Activated CD4-positive, CD25-positive, alpha-beta regulatory T cell treated with anti-CD3 and anti-CD28 coated beads, Interleukin-2, amount 50 U/mL, for 72 hours (primary cell): ENCODE measurements around the gene TIMM50.
"Not testable (repeated sequence)": the region's sequence is repeated elsewhere in the genome, so short reads cannot be mapped to it uniquely, and the experiment has no call there.

Source experiments
- DNase-seq: peaks from one replicate; pipeline ENCODE4 v3.0.0; 2021

TIMM50 gene

DNA sequence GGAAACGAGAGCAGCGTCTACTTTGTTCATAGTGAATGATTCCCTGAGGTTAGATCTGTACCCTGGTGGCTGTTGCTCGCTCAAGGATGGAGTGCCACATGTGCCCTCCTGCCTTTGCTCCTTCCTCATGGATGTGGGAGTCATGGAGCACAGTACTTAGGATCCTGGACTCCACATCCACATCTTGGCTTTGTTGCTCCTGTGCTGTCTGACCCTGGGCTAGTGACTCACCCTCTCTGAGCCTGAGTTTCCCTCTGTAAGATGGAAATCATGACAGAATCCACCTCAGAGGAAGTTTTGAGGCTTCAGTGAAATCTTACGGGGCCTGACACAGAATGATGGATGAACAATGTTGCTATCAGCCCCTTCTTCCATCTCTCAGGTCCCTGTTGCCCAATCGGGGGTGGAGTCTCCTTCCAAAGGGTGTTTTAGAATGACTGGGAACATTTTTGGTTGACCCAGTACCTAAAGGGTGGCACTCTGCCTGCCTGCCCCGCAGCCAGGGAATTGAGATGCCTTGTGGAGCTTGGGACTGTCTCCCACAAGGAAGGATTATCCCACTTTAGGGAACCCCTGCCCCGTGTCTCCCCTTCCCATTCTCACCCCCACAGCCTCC, 9.8 kb upstream of the TIMM50 start:
- DNase-seq: no peak

GRCh38 chr19:39471756-39472536, 8.7 kb upstream of the TIMM50 start:
- DNase-seq: no peak

GRCh38 chr19:39472746-39473442, 7.7 kb upstream of the TIMM50 start:
- no peak for DNase-seq

GRCh38 chr19:39473443-39473960, 7.1 kb upstream of the TIMM50 start:
- DNase-seq: no peak

DNA sequence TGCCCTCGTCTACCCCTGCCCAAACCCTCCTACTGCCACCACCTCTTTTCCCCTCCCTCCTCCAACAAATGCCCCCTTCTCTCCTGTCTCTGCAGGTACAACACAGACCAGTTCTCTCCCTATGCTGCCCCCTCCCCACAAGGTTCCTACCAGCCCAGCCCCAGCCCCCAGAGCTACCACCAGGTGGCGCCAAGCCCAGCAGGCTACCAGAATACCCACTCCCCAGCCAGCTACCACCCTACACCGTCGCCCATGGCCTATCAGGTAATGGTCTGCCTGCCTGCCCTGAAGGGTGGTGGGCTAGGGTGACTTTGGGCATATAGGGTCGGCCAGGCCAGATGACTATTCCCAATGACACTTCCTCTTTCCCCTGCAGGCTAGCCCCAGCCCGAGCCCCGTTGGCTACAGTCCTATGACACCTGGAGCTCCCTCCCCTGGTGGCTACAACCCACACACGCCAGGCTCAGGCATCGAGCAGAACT, 6.5 kb upstream of the TIMM50 start:
- peak; percentile 79 for DNase-seq

DNA sequence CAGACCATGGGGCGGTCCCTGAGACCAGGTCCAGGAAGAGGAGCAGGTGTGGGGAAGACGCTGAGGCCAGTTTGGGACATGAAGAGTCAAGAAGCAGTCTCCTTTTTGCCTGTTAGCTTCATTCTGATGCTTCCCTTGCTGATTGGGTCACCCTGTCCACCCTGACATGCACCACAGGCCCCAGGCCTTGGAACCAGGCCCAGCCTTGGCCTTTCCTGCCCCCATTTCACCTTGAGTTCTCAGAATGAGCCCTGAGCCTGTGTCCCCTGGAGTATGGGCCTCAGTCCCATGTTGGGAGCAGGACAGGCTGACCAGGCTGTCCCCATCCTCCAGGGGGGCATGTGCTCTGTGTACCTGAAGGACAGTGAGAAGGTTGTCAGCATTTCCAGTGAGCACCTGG, 4.9 kb upstream of the TIMM50 start:
- no peak for DNase-seq

- DNase-seq: not testable (repeated sequence)
These were observed 1.3 kb upstream of the TIMM50 start for GRCh38 chr19:39479319-39479801.

DNA sequence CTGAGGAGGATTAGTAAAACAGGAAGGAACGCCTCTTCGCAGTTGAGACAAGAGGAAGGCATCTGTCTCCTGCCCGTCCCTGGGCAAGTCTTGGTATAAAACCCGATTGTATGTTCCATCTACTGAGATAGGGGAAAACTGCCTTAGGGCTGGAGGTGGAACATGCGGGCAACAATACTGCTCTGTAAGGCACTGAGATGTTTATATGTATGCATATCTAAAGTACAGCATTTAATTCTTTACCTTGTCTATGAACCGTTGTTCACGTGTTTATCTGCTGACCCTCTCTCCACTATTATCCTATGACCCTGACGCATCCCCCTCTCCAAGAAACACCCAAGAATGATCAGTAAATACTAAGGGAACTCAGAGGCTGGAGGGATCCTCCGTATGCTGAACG, 722 bp upstream of the TIMM50 start:
- no peak for DNase-seq

GRCh38 chr19:39481229-39481545, 549 bp downstream of the TIMM50 start:
- DNase-seq: no peak

- no peak for DNase-seq
These were observed 1.0 kb downstream of the TIMM50 start for GRCh38 chr19:39481676-39482075.

DNA sequence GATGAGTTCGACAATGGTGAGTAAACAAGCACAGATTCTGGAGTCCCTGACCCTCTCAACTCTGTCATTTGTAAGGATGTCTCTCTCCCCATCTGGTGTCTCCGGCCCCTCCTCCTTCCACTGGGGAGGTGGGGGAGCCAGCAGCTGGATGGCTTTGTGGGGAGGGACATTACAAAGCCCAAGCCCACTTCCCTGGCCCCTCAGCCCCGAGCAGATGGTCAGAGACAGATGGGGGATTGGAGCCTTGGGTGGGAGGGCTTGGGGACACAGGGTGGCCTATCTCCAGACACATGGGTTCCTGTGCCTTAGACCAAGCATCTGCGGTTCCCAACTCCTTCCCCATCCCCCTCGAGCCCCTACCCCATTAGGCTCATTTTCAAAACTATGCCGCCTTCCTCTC, 2.5 kb downstream of the TIMM50 start:
- DNase-seq: no peak

DNA sequence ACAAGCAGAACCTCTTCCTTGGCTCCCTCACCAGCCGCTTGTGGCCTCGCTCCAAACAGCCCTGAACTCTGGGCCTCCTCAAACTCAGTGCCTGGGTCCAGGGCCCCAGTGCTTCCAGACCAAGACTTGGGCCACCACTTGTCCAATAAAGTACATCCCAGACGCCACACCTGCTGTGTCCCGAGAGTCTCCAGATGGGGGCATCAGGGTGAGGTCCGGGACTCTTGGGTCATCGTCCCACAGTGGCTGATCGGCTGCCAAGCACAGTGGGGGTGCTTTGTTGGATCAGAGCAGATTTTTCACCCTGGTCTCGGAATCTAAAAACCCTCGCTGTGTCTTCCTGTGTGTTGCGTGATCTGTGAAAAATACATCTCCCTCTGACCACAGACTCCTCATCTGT, 9.1 kb downstream of the TIMM50 start:
- no peak for DNase-seq

DNA sequence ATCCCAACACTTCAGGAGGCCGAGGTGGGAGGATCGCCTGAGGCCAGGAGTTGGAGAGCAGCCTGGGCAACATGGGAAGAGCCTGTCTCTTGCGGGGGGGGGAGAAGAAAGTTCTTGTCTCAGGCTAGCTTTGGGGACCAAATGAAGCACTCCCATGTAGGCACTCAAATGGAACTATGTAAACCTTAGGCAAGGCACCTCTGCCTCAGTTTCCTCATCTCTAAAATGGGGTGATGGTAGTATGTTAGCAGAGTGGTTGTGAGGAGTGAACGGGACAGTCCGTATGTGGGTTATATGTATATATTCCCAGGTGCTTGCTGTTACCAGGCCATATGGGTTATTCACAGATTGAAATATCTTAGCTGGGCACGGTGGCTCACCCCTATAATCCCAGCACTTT, 11.6 kb downstream of the TIMM50 start:
- DNase-seq: no peak

- no peak for DNase-seq
These were observed 12.2 kb downstream of the TIMM50 start for GRCh38 chr19:39492788-39493187.

DNA sequence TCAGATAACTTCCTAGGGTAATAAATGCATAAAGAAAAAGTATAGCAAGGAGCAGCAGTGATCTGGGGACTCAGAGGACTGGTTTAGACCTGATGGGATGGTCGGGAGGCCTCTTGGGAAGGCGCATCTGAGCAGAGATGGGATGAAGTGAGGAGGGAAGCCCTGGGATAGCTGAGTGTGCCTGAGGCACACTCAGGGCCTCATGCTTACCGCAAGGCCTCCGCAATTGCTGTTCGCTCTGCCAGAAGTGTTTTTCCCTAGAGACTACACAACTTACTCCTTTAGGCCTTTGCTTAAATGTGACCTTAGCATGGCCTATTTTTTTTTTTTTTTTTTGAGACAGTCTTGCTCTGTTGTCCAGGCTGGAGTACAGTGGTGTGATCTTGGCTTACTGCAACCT, 14.0 kb downstream of the TIMM50 start:
- DNase-seq: no peak

- no peak for DNase-seq
These were observed 15.4 kb downstream of the TIMM50 start for GRCh38 chr19:39496063-39496462.

DNA sequence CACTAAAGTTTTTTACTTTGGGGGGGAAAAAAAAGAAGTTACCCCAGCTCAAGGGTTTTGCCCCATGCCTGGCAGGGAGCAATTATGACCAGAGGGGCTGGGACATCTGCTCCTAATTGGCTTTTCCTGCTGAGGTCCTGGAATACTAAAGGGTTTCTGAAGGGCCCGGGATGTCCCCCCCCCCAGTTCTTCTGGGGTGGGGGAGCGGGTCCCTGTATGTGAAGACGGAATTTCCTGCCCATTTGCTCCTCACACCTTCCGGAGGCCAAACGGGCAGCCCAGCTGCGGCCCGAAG, 17.0 kb downstream of the TIMM50 start:
- DNase-seq: no peak

DNA sequence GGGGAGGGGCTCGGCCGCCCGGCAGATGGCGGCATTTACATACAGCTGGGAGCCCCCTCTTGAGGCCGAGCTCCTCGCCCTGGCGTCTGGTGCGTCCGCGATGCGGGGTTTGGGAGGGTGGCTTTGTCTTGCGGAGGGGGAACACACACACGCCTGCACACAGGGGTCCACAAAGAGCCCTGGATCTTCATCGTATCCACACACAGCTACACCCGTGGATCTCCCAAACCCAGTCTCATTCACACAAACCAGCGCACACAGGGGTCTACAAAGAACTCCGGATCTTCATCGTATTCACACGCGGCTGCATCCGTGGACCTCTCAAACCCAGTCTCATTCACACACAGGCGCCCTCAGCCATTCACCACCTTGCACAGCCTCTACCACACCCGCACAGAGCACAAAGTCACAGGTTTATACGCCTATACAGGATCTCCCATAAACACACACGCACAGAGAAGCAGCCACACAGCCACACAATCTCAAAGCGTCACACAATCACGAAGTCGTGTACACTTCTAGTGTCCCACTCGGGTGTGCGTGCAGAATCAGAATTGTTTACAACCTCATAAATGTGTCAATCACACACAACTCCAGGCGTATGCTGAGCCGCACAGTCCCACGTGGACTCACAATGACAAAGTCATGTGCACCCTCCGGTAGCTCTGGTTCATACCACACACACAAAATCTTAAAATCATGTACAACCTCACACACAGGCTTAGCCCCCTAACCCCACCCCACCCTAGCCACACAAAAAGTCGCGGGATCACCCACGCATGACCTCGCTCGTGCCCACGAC, 17.6 kb downstream of the TIMM50 start:
- DNase-seq: no peak

GRCh38 chr19:39498798-39499642, 18.4 kb downstream of the TIMM50 start, which contains the start of gene DLL3:
Gene DLL3, plus strand, starts transcription at chr19:39498947. Its CDS starts 28 bp downstream, at chr19:39498975.
- no peak for DNase-seq

DNA sequence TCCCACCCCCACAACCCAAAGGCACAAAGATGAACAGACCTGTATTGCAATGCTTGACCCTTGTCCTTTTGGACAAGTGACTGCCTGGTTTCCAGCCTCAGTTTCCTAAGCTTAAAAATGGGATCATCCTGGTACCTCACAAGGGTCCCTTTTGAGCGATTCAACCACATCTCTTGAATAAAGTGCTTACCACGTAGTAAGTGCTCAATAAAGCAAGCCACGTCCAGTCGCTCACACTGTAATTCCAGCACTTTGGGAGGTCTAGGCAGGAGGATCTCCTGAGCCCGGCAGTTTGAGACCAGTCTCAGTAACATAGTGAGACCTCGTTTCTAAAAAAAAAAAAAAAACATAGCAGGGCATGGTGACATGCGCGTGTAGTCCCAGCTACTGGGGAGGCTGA, 19.3 kb downstream of the TIMM50 start:
- DNase-seq: no peak

DNA sequence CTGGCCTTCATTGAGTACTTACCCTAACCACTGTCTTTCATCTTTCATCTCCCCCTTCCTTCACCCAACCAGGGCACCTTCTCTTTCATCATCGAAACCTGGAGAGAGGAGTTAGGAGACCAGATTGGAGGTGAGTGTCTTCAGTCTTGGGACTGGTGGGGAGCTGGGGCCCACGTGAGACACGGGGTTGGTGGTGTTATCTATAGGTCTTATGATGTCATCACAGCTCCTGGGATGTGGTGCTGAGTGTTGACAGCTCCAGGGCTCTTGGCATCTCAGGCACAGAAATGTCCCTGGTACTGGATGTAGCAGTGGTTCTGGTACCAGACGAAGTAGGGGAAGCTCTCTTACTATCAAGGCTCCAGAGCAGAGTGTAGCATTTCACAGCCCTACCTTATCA, 19.9 kb downstream of the TIMM50 start:
- no peak for DNase-seq

GRCh38 chr19:39501340-39501739, 20.7 kb downstream of the TIMM50 start:
- DNase-seq: no peak
